GM21526 (cell line): ENCODE measurements around the gene BRWD1.
"Not testable (repeated sequence)": the region's sequence is repeated elsewhere in the genome, so short reads cannot be mapped to it uniquely, and the experiment has no call there.

Source experiments
- ATAC-seq: cut with Tn5 transposase; IDR thresholded peaks from one replicate; pipeline ENCODE4 v1.9.1; 2021; ENCODE audit warnings: moderate library complexity; ENCODE audit not compliant: unreplicated experiment, low FRiP score

BRWD1 gene

DNA sequence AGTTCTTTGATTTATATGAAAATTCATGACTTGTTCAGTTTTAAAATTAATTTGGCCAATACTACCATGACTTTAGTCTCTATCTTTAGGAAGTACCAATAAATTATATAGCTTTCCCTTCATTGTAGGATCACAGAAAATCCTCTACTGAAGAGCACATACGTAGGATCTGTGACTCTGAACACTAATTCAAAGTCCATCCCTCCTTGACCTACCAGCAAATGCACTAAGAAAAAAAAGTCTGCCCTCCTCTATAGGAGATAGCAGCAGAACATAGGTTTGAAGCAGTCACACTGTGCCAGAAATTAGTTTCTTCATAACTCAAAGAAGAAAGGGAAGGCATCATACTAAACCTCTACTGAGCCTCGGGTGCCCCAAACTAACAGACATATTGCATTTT, 16.5 kb downstream of the BRWD1 start:
- no peak for ATAC-seq

DNA sequence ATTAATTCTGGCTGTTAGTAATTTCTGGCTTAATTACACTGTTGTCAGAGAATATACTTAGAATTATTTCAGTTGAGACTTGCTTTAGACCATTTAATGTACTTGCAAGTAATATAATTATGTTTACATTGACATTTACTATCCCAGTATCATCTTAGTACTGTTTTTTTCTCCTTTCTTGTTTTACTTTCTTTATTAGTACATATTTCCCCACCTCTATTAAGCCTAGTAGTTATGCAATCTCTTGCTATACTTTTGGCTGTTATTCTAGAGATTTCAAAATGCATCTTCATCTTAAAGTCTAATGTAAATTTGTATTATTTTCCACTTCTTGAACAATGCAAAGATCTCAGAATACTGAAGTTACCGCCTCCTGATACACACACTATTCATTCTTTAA, 24.4 kb downstream of the BRWD1 start:
- ATAC-seq, result no peak

DNA sequence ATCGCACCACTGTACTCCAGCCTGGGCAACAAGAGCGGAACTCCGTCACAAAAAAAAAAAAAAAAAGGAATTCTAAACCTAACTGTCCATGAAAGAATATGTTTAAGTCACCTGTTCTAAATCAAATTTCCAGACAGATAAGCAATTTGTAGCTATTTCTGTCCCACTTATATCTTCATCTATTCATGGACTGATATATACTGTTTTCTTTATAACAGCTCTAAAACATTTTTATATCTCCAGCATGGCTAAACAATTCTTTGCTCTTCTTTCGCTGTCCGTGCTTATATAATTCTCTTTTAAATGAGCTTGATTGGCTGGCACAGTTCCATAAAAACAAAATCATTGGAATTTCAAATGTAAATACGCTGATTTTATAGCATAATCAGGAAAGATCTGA, 30.5 kb downstream of the BRWD1 start:
- no peak for ATAC-seq

DNA sequence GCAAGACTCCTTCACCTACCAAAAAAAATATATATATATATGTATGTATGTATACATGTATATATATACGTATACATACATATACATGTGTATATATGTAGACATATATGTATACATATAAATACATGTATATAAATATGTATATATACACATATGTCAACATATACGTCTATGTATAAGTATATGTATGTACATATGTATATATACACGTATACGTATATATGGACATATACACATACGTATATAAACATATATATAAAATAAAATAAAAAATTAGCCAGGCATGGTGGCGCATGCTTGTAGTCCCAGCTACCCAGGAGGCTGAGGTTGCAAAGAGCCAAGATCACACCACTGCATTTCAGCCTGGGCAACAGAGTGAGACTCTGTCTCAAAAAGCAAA, 31.6 kb downstream of the BRWD1 start:
- no peak for ATAC-seq

DNA sequence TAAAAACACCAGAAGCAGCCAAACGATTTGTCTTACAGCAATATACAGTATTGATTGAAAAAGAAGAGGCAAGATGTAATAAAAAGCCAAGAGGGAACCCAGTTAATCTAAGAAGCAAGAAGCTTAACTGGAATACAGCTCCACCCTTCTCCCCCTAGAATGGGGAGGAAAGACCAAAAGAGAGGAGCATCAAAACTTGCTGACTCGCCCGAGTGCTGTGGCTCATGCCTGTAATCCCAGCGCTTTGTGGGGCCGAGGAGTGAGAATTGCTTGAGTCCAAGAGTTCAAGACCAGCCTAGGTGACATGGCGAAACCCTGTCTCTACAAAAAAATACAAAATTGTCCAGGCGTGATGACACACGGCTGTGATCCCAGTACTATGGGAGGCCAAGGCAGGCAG, 32.2 kb downstream of the BRWD1 start:
- no peak for ATAC-seq

DNA sequence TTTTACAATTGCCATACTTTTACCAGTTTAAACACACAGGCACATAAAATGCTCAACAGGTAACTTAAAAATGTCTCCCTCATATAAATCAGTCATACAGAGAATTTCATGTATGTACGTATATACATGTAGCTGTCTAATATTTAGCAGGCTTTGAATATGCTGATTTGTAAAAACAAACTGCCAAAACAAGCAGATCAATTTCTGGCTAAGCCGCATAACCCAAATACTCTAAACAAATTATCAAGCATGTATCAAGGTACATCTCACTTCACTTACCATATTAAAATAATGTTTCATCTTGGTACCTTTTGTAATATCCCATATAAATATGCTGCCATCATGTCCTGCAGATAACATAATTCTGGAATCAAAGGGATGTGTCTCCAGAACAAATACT, 43.8 kb downstream of the BRWD1 start:
- ATAC-seq, result no peak

DNA sequence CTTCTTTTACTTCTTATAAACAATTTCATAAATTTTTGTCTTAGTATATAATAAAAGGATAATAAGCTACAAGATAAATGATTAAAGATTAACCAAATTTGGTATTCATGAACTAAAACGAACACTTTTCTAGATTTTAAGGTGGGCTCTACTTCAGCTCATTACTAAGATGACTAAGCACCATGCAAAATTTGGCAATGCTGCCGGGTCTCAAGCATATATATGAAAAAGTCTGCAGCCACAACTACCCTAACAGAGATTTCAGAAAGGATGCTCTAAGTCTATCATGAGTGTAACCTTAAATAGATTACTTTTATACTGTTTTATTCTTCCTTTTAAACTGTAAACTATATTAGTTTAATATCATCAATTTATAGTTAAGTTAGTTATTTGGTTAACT, 47.8 kb downstream of the BRWD1 start:
- ATAC-seq, result no peak

DNA sequence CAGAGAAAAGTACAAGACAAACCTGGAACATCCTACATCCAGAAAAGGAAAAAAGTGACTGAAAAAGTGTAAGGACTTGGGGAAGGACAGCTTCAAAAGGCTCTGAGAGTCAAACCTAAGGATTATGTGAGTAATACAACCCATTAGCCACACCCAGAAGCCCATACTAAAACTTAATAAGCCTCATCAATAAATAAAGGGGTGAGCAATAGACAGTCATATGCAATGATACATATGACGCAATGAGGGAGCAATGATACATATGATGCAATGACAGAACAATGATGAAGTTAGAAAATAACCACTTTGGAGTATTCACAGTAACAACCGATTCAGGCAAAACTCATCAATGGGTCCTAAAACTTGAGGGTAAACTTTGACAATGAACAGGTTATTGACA, 50.1 kb downstream of the BRWD1 start:
- ATAC-seq, result no peak

DNA sequence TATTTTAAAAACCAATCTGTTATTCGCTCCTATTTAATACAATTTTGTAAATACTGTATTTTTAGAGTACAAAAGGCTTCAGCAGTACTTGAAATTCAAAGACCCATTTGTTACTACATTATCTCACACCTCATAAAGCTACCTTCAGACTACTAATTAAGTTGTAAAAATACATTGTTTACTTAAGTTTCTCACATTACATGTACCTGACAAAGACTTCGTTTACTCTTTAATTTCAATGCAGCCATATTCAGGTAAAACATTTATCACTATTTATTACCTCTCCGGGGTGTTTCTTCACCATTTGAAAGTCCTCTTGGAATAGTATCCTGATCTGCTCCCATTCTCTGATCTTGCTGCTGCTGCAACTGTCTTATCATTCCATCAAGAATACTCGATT, 55.2 kb downstream of the BRWD1 start:
- ATAC-seq, result no peak

DNA sequence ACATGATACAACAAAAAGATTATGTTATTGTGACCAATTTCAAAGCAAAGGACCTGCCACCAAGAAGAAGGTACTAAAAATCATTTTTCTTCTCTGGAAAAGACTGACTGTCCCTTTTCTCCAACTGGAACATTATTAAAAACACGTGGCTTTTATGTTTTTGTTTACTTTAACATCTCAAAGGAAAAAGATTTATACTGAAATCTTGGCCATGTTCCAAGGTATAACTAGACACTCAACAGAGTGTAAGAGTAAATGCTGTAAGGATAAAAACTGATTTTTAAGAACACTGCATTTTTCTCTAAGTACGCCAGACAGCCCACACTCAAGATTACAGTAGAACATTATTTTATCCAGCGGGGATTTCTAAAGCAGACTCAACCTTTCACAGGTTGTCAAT, 62.1 kb downstream of the BRWD1 start:
- ATAC-seq, result no peak

DNA sequence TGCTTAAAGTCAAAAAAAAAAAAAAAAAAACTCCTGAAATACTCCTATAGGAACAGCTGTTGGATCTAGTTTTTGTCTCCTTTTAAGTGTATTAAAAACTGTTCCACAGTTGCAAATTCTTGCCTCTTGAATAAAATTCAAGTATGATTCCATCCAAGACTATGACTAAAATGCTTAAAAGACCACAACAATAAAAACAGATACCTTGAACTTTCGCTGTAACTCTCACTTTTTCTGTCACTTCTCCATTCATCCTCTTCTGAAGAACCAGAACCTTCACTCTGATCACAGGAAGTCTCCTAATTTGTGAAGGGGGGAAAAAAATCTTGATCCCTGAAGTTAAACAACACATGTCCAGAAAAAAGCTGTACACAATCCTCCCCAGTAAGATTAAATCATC, 75.2 kb downstream of the BRWD1 start:
- ATAC-seq, result no peak

DNA sequence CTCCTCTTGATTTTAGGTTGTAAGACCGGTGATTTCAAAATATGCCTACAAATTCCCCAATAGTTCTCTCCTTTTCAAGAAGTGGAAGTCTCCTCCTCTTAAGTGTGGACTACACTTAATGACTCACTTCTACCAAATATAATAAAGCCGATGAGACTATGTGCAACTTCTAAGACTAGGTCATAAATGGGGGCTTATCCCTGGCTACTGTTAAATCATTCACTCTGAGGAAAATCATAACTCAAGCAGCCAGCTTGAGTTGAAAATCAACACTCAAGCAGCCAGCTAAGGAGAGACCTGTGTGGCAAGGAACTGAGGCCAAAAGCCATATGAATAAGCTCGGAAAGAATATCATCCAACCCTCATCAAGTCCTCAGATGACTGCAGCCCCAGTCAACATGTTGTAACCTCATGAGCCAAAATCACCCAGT, 80.6 kb downstream of the BRWD1 start:
- no peak for ATAC-seq

DNA sequence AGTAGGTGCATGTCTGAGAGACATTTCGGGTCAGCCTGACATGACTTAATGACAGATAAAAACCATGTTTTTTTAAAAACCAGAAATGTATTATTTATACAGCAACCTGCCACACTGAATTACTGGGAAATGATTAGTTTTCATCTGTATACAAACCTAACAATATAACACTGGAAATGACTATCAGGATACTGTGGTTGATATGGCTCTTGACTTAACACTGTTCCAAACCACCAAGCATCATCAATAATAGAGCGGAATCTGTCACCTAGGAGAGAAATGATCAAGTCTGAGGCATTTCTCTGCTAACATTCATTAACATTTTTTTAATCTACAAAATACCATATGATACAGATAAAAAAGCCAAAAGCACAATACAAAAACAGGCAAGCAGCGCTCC, 88.5 kb downstream of the BRWD1 start:
- no peak for ATAC-seq

DNA sequence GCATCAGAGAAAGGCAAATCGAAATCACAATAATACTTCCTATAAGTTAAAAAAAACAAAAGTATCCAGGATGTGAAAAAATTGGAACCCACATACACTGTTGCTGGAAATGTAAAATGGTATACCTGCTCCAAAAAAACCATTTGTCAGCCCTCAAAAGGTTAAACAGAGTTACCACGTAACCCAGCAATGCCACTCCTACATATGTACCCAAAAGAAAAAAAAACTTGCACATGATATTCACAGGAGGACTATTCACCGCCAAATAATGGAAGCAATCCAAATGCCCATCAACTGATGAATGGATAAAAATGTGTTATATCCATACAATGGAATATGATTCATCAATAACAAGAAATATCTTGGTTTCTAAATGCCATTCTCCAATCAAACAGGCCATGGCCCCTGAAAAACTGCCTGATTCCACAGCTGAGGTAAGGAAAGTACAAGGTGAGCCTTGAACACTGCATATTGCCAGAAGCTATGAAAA, 91.4 kb downstream of the BRWD1 start:
- ATAC-seq, result no peak

DNA sequence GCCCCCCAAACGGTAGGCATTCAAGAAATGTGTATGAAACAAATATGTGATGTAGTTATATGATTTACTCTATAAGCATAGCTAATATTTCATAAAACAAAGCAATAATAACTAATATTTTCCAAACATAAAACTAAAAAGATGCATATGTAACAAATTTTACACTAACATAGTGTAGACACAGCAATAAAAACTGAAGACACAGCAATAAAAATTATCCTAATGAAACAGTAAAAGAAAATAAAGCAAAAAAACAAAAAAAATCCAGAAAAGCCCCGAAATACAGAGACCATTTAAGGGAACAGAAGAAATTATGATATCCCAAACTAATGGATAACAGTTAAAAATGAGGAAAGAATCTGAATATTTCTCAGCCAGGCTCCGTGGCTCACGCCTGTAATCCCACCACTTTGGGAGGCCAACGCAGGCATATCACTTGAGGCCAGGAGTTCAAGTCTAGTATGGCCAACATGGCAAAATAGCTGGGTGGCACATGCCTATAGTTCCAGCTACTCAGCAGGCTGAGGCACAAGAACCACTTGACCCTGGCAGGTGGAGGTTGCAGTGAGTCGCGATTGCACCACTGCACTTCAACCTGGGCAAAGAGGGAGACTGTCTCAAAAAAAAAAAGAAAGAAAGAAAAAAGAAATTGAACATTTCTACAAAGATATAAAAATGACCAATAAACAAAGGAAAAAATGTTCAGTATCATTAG, 92.0 kb downstream of the BRWD1 start:
- no peak for ATAC-seq

DNA sequence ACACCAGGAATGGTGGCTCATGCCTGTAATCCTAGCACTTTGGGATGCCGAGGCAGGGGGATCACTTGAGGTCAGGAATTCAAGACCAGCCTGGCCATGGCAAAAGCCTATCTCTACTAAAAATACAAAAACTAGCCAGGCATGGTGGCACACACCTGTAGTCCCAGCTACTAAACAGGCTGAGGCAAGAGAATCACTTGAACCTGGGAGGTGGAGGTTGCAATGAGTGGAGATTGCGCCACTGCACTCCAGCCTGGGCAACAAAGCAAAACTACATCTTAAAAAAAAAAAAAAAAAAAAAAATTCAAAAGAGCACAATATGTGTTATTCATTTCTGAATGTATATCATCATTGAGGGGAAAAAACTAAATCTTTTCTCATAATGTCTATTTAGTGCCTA, 92.6 kb downstream of the BRWD1 start:
- ATAC-seq, result not testable (repeated sequence)

DNA sequence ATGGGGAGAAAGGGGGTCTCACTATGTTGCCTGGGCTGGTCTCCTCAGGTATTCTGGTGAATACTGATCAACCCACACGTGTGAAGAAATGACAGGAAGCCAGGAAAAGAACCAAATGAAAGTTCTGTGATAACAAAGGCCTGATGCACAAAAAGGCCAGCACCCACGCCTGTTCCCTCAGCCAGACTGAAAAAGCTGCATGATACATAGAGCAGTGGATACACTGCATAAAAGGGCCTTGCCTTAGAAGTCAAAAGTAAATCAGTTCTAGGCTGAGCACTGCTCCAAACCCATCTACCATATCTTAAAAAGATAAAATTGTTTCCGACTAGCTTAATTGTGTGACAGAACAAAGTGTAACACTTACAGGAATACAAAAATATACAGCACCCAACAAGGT, 93.3 kb downstream of the BRWD1 start:
- ATAC-seq, result no peak

DNA sequence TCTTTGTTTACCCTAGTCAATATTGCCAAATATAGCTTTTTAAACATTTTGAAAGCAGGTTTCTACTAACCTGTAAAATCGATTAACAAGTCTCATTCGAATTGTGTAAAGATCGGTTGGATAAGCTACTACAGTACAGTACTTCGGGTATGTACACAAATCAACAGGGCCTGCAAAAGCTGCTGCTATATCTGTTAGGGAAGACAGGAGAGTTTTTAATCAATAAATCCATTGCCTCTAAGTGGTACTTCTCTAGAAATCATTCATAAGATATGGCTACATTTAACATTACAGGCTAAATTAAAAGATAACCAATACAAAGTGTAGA, 95.4 kb downstream of the BRWD1 start:
- ATAC-seq, result no peak

DNA sequence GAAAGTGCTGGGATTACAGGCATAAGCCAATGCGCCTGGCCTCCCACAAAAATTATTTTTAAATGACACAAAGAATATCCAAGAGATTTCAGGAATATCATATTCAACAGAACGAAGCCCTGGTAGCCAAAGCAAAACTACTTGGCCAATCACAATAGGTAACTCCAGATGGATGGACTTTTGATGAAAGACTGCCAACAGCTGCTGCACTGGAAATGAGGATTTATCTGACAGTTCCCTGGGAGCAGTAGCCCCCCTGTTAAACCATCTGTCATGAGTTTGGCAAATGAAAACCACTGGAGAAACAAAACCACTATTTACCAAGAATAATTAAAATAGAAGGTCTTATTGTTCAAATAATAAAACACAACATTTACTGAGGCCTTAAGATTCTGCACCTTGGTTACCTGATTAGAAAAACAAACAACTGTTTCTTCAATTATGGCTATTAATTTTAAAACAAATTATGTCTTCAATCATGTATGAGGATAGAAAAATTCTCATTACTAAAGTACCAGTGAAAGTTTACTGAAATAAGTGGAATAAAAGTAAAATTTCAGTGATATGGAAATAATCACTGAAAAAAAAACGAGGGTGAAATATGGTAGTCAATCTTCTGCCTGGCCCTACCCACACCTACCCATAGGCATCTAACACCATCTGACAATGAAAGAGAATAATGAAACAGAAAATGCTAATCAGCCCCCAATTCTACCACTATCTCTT, 95.9 kb downstream of the BRWD1 start:
- ATAC-seq, result no peak

DNA sequence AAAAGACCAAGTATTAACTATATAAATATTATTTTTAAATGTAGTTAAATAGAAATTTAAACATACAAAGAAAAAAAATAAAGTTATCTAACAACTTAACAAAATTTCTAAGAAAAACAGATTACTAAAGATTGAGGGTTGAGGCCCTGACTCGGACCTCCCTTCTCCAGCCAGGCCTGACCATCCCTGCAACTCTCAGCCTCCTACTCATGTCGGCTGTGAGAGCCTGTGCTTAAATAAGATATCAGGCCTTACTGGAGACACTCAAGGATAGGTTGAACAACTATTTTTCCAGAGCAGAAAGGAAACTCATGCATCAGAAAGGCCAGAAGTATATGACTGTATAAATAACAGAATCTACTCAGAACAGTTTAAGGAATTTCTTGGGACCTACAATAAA, 97.1 kb downstream of the BRWD1 start:
- no peak for ATAC-seq

DNA sequence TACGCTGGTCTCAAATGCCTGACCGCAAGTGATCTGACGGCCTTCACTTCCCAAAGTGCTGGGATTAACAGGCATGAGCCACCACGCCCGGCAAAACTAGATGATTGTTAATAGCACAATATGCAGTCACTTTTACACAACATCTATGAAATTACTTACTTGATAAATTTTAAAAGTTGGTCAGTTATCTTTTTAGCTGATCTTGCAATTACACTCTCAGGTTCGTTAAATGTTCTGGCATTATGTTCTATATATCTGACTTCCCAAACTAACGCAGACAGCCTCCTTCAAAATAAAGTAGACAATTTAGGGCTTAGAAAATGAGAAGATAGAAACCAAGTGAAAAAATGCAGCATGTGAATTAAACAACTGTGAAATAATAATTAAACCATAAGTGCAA, 98.4 kb downstream of the BRWD1 start:
- ATAC-seq, result no peak

DNA sequence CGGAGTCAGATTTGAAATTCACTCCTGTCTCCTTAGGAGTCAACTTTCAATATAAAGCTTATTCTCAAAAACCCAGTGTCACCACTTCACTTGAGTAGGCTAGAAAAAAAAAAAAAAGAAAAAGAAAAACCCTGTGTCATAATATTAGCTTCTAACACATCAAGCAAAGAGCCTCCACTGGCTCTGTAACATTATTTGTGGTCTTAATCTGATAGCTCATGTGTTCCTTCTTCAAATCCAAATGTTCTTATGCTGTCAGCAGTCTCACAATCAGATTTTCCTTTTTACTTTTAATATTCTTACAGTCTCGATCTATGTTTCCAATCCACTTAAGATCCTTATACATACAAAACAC, 104.1 kb downstream of the BRWD1 start:
- ATAC-seq, result no peak
